Neural cell (in vitro differentiated cells): ENCODE results near the gene BCAP29. TPM values are rescaled to one million over a fixed set of nuclear protein-coding genes. Genes with fewer than 3 reads are reported as not detected.

Experiments
- H2AFZ ChIP-seq: fragments of 200-600, 300-800 bp; sonication (generic), shearing (Covaris generic); 2 replicates; pipeline ENCODE4 v1.6.0; 2014; ENCODE audit warnings: low read depth, mild to moderate bottlenecking, antibody characterized with exemption, low read length, moderate library complexity
- H3F3A ChIP-seq: fragments of 200-600 bp; shearing (Covaris generic); 2 replicates; pipeline ENCODE4 v1.6.1; 2016; ENCODE audit warnings: mild to moderate bottlenecking, moderate library complexity, mixed read lengths, antibody characterized with exemption, low read length; ENCODE audit not compliant: insufficient read depth, poor library complexity, severe bottlenecking
- H3K27ac ChIP-seq: fragments of 200-600, 300-800 bp; sonication (generic), shearing (Covaris generic); 2 replicates; pipeline ENCODE4 v1.5.1; 2014; ENCODE audit warnings: mild to moderate bottlenecking, low read length, moderate library complexity
- H3K27me3 ChIP-seq: fragments of 300-800, 200-600 bp; sonication (generic), shearing (Covaris generic); 2 replicates; pipeline ENCODE4 v1.6.0; 2014; ENCODE audit warnings: mild to moderate bottlenecking, low read depth, low read length, moderate library complexity; ENCODE audit not compliant: insufficient read depth
- H3K36me3 ChIP-seq: fragments of 300-800, 200-600 bp; sonication (generic), shearing (Covaris generic); 2 replicates; pipeline ENCODE4 v1.5.1; 2014; ENCODE audit warnings: mild to moderate bottlenecking, antibody characterized with exemption, low read length, moderate library complexity; ENCODE audit not compliant: insufficient read depth
- H3K4me2 ChIP-seq: fragments of 300-800, 200-600 bp; sonication (generic), shearing (Covaris generic); 2 replicates; pipeline ENCODE4 v1.6.0; 2014; ENCODE audit warnings: mild to moderate bottlenecking, low read length
- H3K4me3 ChIP-seq: fragments of 300-800, 200-600 bp; sonication (generic), shearing (Covaris generic); 2 replicates; pipeline ENCODE4 v1.5.1; 2014; ENCODE audit warnings: mild to moderate bottlenecking, low read length, moderate library complexity
- H3K79me2 ChIP-seq: fragments of 200-600 bp; shearing (Covaris generic); replicated peaks from 2 replicates; pipeline ENCODE4 v1.6.0; 2014; ENCODE audit warnings: mild to moderate bottlenecking, low read length, moderate library complexity; ENCODE audit not compliant: insufficient read depth
- H3K9ac ChIP-seq: fragments of 300-800, 200-600 bp; sonication (generic), shearing (Covaris generic); 2 replicates; pipeline ENCODE4 v1.6.1; 2016; ENCODE audit warnings: mild to moderate bottlenecking, low read length, mixed read lengths
- H3K9me2 ChIP-seq: fragments of 200-600 bp; shearing (Covaris generic); 2 replicates; pipeline ENCODE4 v1.6.1; 2016; ENCODE audit warnings: mild to moderate bottlenecking, low read length, mixed read lengths; ENCODE audit not compliant: insufficient read depth
- H3K9me3 ChIP-seq: fragments of 200-600, 300-800 bp; sonication (generic), shearing (Covaris generic); 2 replicates; pipeline ENCODE4 v1.6.1; 2016; ENCODE audit warnings: mild to moderate bottlenecking, mixed run types, low read length, moderate library complexity, mixed read lengths
- H4K20me1 ChIP-seq: fragments of 200-600 bp; shearing (Covaris generic); 2 replicates; pipeline ENCODE4 v1.6.1; 2016; ENCODE audit warnings: mild to moderate bottlenecking, mixed run types; ENCODE audit not compliant: insufficient read depth
- EP300 ChIP-seq: fragments of 450-650 bp; conservative IDR thresholded peaks from 2 replicates; pipeline ENCODE4 v1.6.1; 2014; ENCODE audit warnings: antibody characterized with exemption, mild to moderate bottlenecking, moderate library complexity; ENCODE audit not compliant: poor library complexity, severe bottlenecking
- EZH2 ChIP-seq: fragments of 200-600, 300-800 bp; shearing (Covaris generic), sonication (generic); IDR thresholded peaks from 2 replicates; pipeline ENCODE4 v1.6.1; 2014; ENCODE audit warnings: antibody characterized with exemption, low read length, borderline replicate concordance, mild to moderate bottlenecking; ENCODE audit not compliant: insufficient read depth, poor library complexity, severe bottlenecking
- MXI1 ChIP-seq: fragments of 450-650 bp; conservative IDR thresholded peaks from 2 replicates; pipeline ENCODE4 v1.6.1; 2014; ENCODE audit warnings: antibody characterized with exemption, mild to moderate bottlenecking; ENCODE audit not compliant: poor library complexity, severe bottlenecking
- POLR2AphosphoS5 ChIP-seq: IDR thresholded peaks from 2 replicates; pipeline ENCODE4 v1.6.1; 2012
- RAD21 ChIP-seq: fragments of 450-650 bp; conservative IDR thresholded peaks from 2 replicates; pipeline ENCODE4 v1.6.1; 2014; ENCODE audit warnings: antibody characterized with exemption, mild to moderate bottlenecking, moderate library complexity
- SMC3 ChIP-seq: fragments of 450-650 bp; conservative IDR thresholded peaks from 2 replicates; pipeline ENCODE4 v1.6.1; 2014; ENCODE audit warnings: antibody characterized with exemption, mild to moderate bottlenecking, moderate library complexity; ENCODE audit not compliant: poor library complexity
- TAF1 ChIP-seq: IDR thresholded peaks from 2 replicates; pipeline ENCODE4 v1.6.1; 2012; ENCODE audit warnings: low read depth
- polyA plus RNA-seq: library from polyadenylated mRNA; depleted of rRNA; stranded (reverse); fragments of >200 nt; gene quantifications from 2 replicates; pipeline ENCODE4 v1.2.3, GENCODE V29; 2014
- TF ChIP-seq, protein P1 (sequence below): IDR thresholded peaks from 2 replicates; pipeline ENCODE4 v1.6.1; 2012; ENCODE audit warnings: borderline replicate concordance
- TF ChIP-seq, protein P2 (sequence below): fragments of 450-650 bp; IDR thresholded peaks from 2 replicates; pipeline ENCODE4 v1.5.1; 2014; ENCODE audit warnings: antibody characterized with exemption, mild to moderate bottlenecking, moderate library complexity; ENCODE audit not compliant: poor library complexity, severe bottlenecking

The BCAP29 gene
- polyA plus RNA-seq, 1 donor from 2014 or later, result 51.5 TPM

DNA sequence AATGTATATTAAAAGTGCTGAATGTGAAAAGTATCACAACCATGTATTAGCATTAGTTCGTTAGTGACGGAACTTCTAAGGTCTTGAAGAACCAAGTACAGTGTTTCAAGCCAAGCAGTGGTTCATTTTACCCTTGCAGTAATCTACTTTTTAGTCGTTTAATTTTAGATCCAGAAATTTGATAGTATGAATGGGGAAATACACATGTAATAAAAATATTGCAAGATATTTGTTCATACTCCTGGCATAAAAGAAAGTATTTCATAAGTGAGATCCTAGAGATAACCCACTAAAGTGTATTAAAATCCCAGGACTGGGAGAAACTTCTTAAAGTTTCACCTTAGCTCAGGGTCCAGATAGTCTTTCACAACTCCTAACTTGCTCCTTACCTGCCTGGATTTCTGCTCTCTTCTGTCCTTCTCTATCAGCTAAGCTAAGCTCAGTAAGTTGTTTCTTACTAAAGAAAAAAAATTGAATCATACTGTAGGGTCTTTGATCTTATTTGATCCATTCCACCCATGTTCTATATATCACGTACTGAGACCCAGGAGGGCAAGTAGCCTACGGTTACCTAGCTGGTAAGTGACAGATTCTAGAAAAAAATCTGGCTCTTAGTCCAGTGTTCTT lies 1.5 kb downstream of the BCAP29 start:
- Histone ChIP-seq H3K27me3 (no peaks in the 10 kb centered on the region), H2AFZ (no peak overlapping the region), H3K9me2 (no peaks in the 10 kb centered on the region), H3K4me3 (peak overlapping the region; percentile 82), H3F3A (no peaks in the 10 kb centered on the region), H3K9ac (no peak overlapping the region), H3K36me3 (no peaks in the 10 kb centered on the region), H3K9me3 (no peaks in the 10 kb centered on the region), H3K27ac (no peak overlapping the region), H3K79me2 (no peaks in the 10 kb centered on the region), H4K20me1 (no peaks in the 10 kb centered on the region), H3K4me2 (peak overlapping the region; percentile 46)
- TF ChIP-seq POLR2AphosphoS5, result no peak

DNA sequence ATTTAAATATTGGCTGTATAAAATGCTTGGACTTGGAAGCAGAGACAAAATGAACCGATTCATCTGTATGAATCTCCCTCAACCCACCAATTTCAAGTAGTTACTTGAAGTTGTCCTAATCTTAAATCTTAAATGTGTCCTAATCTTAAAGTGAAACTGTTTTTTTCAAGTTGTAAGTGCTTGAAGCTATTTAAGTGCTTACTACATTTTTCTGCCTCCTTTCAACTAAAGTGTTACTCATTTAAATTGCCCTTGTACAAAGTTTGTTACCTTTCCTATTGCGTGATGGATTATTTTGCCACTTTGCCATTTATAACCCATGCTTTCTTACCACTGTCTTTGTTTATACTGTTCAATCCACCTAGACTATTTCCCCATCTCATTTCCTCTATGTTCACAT lies 2.8 kb downstream of the BCAP29 start:
- Histone ChIP-seq H3K79me2 (no peaks in the 10 kb centered on the region), H3K9me3 (no peaks in the 10 kb centered on the region), H3K9ac (no peak overlapping the region), H4K20me1 (no peaks in the 10 kb centered on the region), H3K27ac (no peak overlapping the region), H2AFZ (no peak overlapping the region), H3F3A (no peaks in the 10 kb centered on the region), H3K27me3 (no peaks in the 10 kb centered on the region), H3K4me3 (no peak overlapping the region), H3K36me3 (no peaks in the 10 kb centered on the region), H3K9me2 (no peaks in the 10 kb centered on the region), H3K4me2 (no peak overlapping the region)
- TF ChIP-seq, protein P1, sequence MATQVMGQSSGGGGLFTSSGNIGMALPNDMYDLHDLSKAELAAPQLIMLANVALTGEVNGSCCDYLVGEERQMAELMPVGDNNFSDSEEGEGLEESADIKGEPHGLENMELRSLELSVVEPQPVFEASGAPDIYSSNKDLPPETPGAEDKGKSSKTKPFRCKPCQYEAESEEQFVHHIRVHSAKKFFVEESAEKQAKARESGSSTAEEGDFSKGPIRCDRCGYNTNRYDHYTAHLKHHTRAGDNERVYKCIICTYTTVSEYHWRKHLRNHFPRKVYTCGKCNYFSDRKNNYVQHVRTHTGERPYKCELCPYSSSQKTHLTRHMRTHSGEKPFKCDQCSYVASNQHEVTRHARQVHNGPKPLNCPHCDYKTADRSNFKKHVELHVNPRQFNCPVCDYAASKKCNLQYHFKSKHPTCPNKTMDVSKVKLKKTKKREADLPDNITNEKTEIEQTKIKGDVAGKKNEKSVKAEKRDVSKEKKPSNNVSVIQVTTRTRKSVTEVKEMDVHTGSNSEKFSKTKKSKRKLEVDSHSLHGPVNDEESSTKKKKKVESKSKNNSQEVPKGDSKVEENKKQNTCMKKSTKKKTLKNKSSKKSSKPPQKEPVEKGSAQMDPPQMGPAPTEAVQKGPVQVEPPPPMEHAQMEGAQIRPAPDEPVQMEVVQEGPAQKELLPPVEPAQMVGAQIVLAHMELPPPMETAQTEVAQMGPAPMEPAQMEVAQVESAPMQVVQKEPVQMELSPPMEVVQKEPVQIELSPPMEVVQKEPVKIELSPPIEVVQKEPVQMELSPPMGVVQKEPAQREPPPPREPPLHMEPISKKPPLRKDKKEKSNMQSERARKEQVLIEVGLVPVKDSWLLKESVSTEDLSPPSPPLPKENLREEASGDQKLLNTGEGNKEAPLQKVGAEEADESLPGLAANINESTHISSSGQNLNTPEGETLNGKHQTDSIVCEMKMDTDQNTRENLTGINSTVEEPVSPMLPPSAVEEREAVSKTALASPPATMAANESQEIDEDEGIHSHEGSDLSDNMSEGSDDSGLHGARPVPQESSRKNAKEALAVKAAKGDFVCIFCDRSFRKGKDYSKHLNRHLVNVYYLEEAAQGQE, result no peak
- TF ChIP-seq MXI1, result no peak
- TF ChIP-seq SMC3, result no peak
- TF ChIP-seq, protein P2, sequence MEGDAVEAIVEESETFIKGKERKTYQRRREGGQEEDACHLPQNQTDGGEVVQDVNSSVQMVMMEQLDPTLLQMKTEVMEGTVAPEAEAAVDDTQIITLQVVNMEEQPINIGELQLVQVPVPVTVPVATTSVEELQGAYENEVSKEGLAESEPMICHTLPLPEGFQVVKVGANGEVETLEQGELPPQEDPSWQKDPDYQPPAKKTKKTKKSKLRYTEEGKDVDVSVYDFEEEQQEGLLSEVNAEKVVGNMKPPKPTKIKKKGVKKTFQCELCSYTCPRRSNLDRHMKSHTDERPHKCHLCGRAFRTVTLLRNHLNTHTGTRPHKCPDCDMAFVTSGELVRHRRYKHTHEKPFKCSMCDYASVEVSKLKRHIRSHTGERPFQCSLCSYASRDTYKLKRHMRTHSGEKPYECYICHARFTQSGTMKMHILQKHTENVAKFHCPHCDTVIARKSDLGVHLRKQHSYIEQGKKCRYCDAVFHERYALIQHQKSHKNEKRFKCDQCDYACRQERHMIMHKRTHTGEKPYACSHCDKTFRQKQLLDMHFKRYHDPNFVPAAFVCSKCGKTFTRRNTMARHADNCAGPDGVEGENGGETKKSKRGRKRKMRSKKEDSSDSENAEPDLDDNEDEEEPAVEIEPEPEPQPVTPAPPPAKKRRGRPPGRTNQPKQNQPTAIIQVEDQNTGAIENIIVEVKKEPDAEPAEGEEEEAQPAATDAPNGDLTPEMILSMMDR, result no peak
- TF ChIP-seq EZH2, result no peak
- TF ChIP-seq EP300, result no peak
- TF ChIP-seq RAD21, result no peak
- no peak for TF ChIP-seq POLR2AphosphoS5
- TF ChIP-seq TAF1, result no peak

DNA sequence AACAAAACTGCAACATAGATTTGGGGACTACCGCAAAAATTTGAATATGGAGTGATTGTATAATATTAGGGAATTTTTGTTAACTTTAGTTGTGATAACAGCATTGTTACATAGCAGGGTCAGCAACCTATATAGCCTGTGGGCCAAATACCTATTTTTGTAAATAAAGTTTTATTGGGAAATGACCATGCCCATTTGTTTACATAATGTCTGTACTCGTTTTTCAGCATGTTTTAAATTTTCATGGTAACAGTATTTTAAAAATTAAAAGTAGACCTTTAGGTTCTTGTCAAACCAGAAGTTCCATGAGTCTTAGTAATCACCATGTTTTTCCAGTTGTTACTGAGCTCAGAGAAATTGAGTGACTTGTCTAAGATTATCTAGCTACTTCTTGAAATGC lies 4.7 kb downstream of the BCAP29 start:
- no peaks in the 10 kb centered on the region for H3K27me3 ChIP-seq
- TF ChIP-seq SMC3, result no peak
- no peak for TF ChIP-seq EZH2
- TF ChIP-seq, protein P2, result no peak
- TF ChIP-seq TAF1, result no peak
- no peak for TF ChIP-seq EP300
- TF ChIP-seq, protein P1, result no peak
- TF ChIP-seq MXI1, result no peak
- TF ChIP-seq RAD21, result no peak
- no peak for TF ChIP-seq POLR2AphosphoS5
- no peaks in the 10 kb centered on the region for H3K36me3 ChIP-seq
- H3K27ac ChIP-seq, result no peak overlapping the region
- H2AFZ ChIP-seq, result no peak overlapping the region
- H3K4me2 ChIP-seq, result no peak overlapping the region
- no peaks in the 10 kb centered on the region for H3K9me2 ChIP-seq
- no peaks in the 10 kb centered on the region for H4K20me1 ChIP-seq
- H3K9ac ChIP-seq, result no peak overlapping the region
- H3F3A ChIP-seq, result no peaks in the 10 kb centered on the region
- no peak overlapping the region for H3K4me3 ChIP-seq
- no peaks in the 10 kb centered on the region for H3K79me2 ChIP-seq
- H3K9me3 ChIP-seq, result no peaks in the 10 kb centered on the region
